IMR-90 (cell line): ENCODE measurements around the gene CUL1.

Experiments
- BHLHE40 ChIP-seq: fragments of 150-350 bp; IDR thresholded peaks from 2 replicates; pipeline ENCODE4 v1.6.1; 2016; ENCODE audit warnings: mild to moderate bottlenecking, low read depth, low read length
- CEBPB ChIP-seq: IDR thresholded peaks from 2 replicates; pipeline ENCODE4 v1.6.1; 2012; ENCODE audit warnings: low read depth, low read length, improper control_type of control experiment
- CTCF ChIP-seq: conservative IDR thresholded peaks from 2 replicates; pipeline ENCODE4 v1.5.1; 2012; ENCODE audit warnings: mild to moderate bottlenecking, low read depth, low read length, improper control_type of control experiment
- ELK1 ChIP-seq: fragments of 150-350 bp; IDR thresholded peaks from 2 replicates; pipeline ENCODE4 v1.6.1; 2016; ENCODE audit warnings: low read depth, mild to moderate bottlenecking, low read length, moderate library complexity, borderline replicate concordance
- MAZ ChIP-seq: IDR thresholded peaks from 2 replicates; pipeline ENCODE4 v1.6.1; 2012; ENCODE audit warnings: low read depth, mild to moderate bottlenecking, low read length, improper control_type of control experiment, moderate library complexity, borderline replicate concordance
- NFE2L2 ChIP-seq: fragments of 150-350 bp; IDR thresholded peaks from 2 replicates; pipeline ENCODE4 v1.6.1; 2016; ENCODE audit warnings: low read depth, mild to moderate bottlenecking, low read length
- POLR2A ChIP-seq: IDR thresholded peaks from 2 replicates; pipeline ENCODE4 v1.6.1; 2012; ENCODE audit warnings: mild to moderate bottlenecking, low read depth, low read length
- RAD21 ChIP-seq: IDR thresholded peaks from 2 replicates; pipeline ENCODE4 v1.6.1; 2012; ENCODE audit warnings: low read length, improper control_type of control experiment
- RFX5 ChIP-seq: IDR thresholded peaks from 2 replicates; pipeline ENCODE4 v1.8.0; 2012; ENCODE audit warnings: low read depth, mild to moderate bottlenecking, low read length, moderate library complexity
- SMC3 ChIP-seq: fragments of 150-350 bp; IDR thresholded peaks from 2 replicates; pipeline ENCODE4 v1.6.1; 2016; ENCODE audit warnings: low read depth, mild to moderate bottlenecking, antibody characterized with exemption, low read length, moderate library complexity
- USF2 ChIP-seq: fragments of 150-350 bp; IDR thresholded peaks from 2 replicates; pipeline ENCODE4 v1.6.1; 2017; ENCODE audit warnings: mild to moderate bottlenecking, antibody characterized with exemption, low read length, low read depth

- TF ChIP-seq CTCF, result no peak
- TF ChIP-seq MAZ, result no peak
- TF ChIP-seq CEBPB, result no peak
- no peak for TF ChIP-seq POLR2A
- TF ChIP-seq ELK1, result no peak
- TF ChIP-seq RAD21, result no peak
- TF ChIP-seq NFE2L2, result no peak
- no peak for TF ChIP-seq RFX5
- TF ChIP-seq USF2, result no peak
- TF ChIP-seq SMC3, result no peak
- no peak for TF ChIP-seq BHLHE40
These were observed 19.7 kb downstream of the CUL1 start for GRCh38 chr7:148718431-148718830.
